ENCODE results near the gene USP7.
"Not testable (repeated sequence)": the region's sequence is repeated elsewhere in the genome, so short reads cannot be mapped to it uniquely, and the experiment has no call there.

USP7 gene

DNA sequence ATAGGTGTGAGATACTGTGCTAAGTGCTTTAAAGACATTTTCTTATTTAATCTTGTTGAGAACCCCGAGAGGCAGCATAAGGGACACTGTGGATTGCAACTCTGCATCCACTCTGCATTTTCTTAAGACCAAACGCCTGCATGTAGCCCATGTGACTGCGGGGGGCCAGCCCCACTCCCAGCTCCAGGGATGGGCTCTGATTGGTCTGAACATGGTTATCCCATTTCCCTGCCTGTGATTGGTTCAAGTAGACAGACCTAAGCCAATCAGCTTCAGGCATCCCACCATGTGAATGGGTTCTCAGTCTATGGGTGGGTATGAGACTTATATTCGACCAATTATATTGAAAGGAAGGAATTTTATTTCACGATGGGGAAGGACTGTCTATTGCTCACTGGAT is 33.2 kb upstream of the USP7 start:
- no peak for TF ChIP-seq CTCF (conservative IDR thresholded peaks at IDR 0.05; ENCODE audit: low read depth, low read length)
- H3K4me3 ChIP-seq (ENCODE audit: low read depth, low read length), result no peak overlapping the region
- DNase-seq (ENCODE audit: low read depth), result no peak

- DNase-seq (ENCODE audit: low read depth), result no peak
- TF ChIP-seq CTCF (conservative IDR thresholded peaks at IDR 0.05; ENCODE audit: low read depth, low read length), result no peak
These were observed 26.7 kb upstream of the USP7 start for GRCh38 chr16:8990445-8990844.

GRCh38 chr16:8989099-8989878 is 25.6 kb upstream of the USP7 start:
- no peak for DNase-seq (ENCODE audit: low read depth)
- no peak overlapping the region for H3K4me3 ChIP-seq (ENCODE audit: low read depth, low read length)
- no peak for TF ChIP-seq CTCF (conservative IDR thresholded peaks at IDR 0.05; ENCODE audit: low read depth, low read length)

More at GRCh38 chr16:8990445-8990844, 26.7 kb upstream of the USP7 start:
- no peak overlapping the region for H3K4me3 ChIP-seq (ENCODE audit: low read depth, low read length)

GRCh38 chr16:8986818-8987191 is 23.1 kb upstream of the USP7 start:
- DNase-seq (ENCODE audit: low read depth), result no peak
- no peak for TF ChIP-seq CTCF (conservative IDR thresholded peaks at IDR 0.05; ENCODE audit: low read depth, low read length)

DNA sequence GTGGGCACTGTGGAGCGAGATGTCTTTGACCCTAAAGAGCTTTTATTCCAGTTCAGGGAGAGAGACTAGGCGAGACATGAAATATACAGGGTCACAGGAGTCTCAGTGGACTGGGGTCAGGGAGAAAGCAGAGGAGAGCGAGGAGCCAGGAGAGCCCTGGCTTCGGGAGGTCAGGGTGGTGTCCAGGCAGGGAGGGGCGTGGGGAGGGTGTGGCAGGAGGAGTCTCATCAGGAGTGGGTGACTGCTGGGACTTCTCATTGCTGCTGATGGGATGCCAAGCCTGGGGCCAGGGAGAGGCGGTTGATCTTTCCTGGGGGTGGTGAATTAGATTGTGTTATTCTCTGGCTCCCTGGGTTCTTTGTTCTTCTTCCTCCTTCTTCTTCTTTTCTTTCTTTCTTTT is 22.4 kb upstream of the USP7 start:
- no peak for DNase-seq (ENCODE audit: low read depth)
- H3K4me3 ChIP-seq (ENCODE audit: low read depth, low read length), result no peak overlapping the region
- TF ChIP-seq CTCF (conservative IDR thresholded peaks at IDR 0.05; ENCODE audit: low read depth, low read length), result no peak

More at GRCh38 chr16:8986818-8987191, 23.1 kb upstream of the USP7 start:
- H3K4me3 ChIP-seq (ENCODE audit: low read depth, low read length), result no peak overlapping the region

- no peak for TF ChIP-seq CTCF (conservative IDR thresholded peaks at IDR 0.05; ENCODE audit: low read depth, low read length)
These were observed 19.1 kb upstream of the USP7 start for GRCh38 chr16:8982816-8983215.

GRCh38 chr16:8981901-8982300 is 18.2 kb upstream of the USP7 start:
- not testable (repeated sequence) for H3K4me3 ChIP-seq (ENCODE audit: low read depth, low read length); DNase-seq (ENCODE audit: low read depth)

More at GRCh38 chr16:8982816-8983215, 19.1 kb upstream of the USP7 start:
- no peak overlapping the region for H3K4me3 ChIP-seq (ENCODE audit: low read depth, low read length)
- no peak for DNase-seq (ENCODE audit: low read depth)

GRCh38 chr16:8976189-8976588 is 12.5 kb upstream of the USP7 start:
- not testable (repeated sequence) for H3K4me3 ChIP-seq (ENCODE audit: low read depth, low read length); DNase-seq (ENCODE audit: low read depth)

Data from choroid plexus epithelial cell (primary cell).